Keratinocyte (primary cell): Measurements from ENCODE around the gene PIP4P1. TPM values are rescaled to one million over a fixed set of nuclear protein-coding genes. Genes with fewer than 3 reads are reported as not detected.
"Not testable (repeated sequence)": the region's sequence is repeated elsewhere in the genome, so short reads cannot be mapped to it uniquely, and the experiment has no call there.

Experiments
- DNase-seq: peaks from one replicate; pipeline ENCODE4 v3.0.0-alpha.2; 2011; ENCODE audit warnings: low read depth, missing footprints, low spot score
- FAIRE-seq: peaks from 2 replicates; lab custom pipeline; 2011; peaks lifted over from hg19 to GRCh38; lab: Jason Lieb, UNC
- H2AFZ ChIP-seq: 2 replicates; pipeline ENCODE4 v1.6.0; 2012; ENCODE audit warnings: low read length, control low read depth, inconsistent platforms; ENCODE audit not compliant: control insufficient read depth
- H3K27ac ChIP-seq: 2 replicates; pipeline ENCODE4 v1.5.1; 2011; ENCODE audit warnings: low read length; ENCODE audit not compliant: control insufficient read depth, insufficient read depth
- H3K27me3 ChIP-seq: 3 replicates; pipeline ENCODE4 v1.6.0; 2011; ENCODE audit warnings: low read length; ENCODE audit not compliant: control insufficient read depth, insufficient read depth; ENCODE audit errors: extremely low read depth
- H3K36me3 ChIP-seq, 2 experiments: 2 replicates in 1 of 2; 3 replicates in 1 of 2; pipeline ENCODE4 v1.5.1; 2011; ENCODE audit warnings: low read length in 2 of 2, mild to moderate bottlenecking in 1 of 2; ENCODE audit not compliant: control insufficient read depth in 2 of 2, insufficient read depth in 2 of 2; ENCODE audit errors: extremely low read depth in 1 of 2
- H3K4me1 ChIP-seq: 3 replicates; pipeline ENCODE4 v1.5.1; 2011; ENCODE audit warnings: low read length; ENCODE audit not compliant: control insufficient read depth, insufficient read depth; ENCODE audit errors: extremely low read depth
- H3K4me2 ChIP-seq: 3 replicates; pipeline ENCODE4 v1.6.0; 2011; ENCODE audit warnings: low read depth, low read length; ENCODE audit not compliant: control insufficient read depth, insufficient read depth; ENCODE audit errors: extremely low read depth
- H3K4me3 ChIP-seq, 3 experiments: fragments of 200-600 bp in 1 of 3; sonication (generic) in 1 of 3; 2 replicates in 2 of 3; 3 replicates in 1 of 3; pipeline ENCODE4 v1.5.1; 2011 to 2016; ENCODE audit warnings: low read length in 3 of 3, mild to moderate bottlenecking in 3 of 3, control low read depth in 2 of 3, inconsistent platforms in 1 of 3, low read depth in 1 of 3, mixed read lengths in 1 of 3, mixed run types in 1 of 3, moderate library complexity in 1 of 3; ENCODE audit not compliant: control insufficient read depth in 2 of 3, insufficient read depth in 2 of 3; ENCODE audit errors: extremely low read depth in 1 of 3
- H3K79me2 ChIP-seq: 2 replicates; pipeline ENCODE4 v1.6.0; 2012; ENCODE audit warnings: low read length; ENCODE audit not compliant: control insufficient read depth, insufficient read depth
- H3K9ac ChIP-seq: 3 replicates; pipeline ENCODE4 v1.6.0; 2011; ENCODE audit warnings: low read length; ENCODE audit not compliant: control insufficient read depth, insufficient read depth; ENCODE audit errors: extremely low read depth
- H3K9me1 ChIP-seq: 3 replicates; pipeline ENCODE4 v1.6.0; 2011; ENCODE audit warnings: low read length; ENCODE audit not compliant: control insufficient read depth, insufficient read depth; ENCODE audit errors: extremely low read depth
- H3K9me3 ChIP-seq: 2 replicates; pipeline ENCODE4 v1.5.1; 2012; ENCODE audit warnings: low read depth, low read length; ENCODE audit not compliant: control insufficient read depth
- H4K20me1 ChIP-seq: 3 replicates; pipeline ENCODE4 v1.6.0; 2011; ENCODE audit warnings: low read length; ENCODE audit not compliant: control insufficient read depth, insufficient read depth; ENCODE audit errors: extremely low read depth
- EZH2 ChIP-seq: IDR thresholded peaks from one replicate; pipeline ENCODE4 v1.6.1; 2012; ENCODE audit warnings: inconsistent platforms, mild to moderate bottlenecking, low read length, moderate library complexity
- dilution Hi-C: fragments of 300-500 bp; cut with MboI; formaldehyde crosslinking; loops from one replicate; pipeline ENCODE4 v1.7.0; 2020; ENCODE audit warnings: low sequenced_read_pairs; ENCODE audit not compliant: extremely low pct_ligation_motif_present
- polyA plus RNA-seq, 5 experiments: library from polyadenylated mRNA; depleted of rRNA in 3 of 5; stranded (reverse) in 3 of 5; stranded (forward) in 1 of 5; unstranded in 1 of 5; fragments of >200 nt; gene quantifications; 1 replicate in 1 of 5; 2 replicates in 3 of 5; 3 replicates in 1 of 5; pipeline versions ENCODE4 v1.2.1 to v1.2.3, GENCODE V29; 2011 to 2012; ENCODE audit warnings: missing spikeins in 2 of 5, low read depth in 1 of 5, low replicate concordance in 1 of 5
- TF ChIP-seq, protein P1 (sequence below), 3 experiments: IDR thresholded peaks in 1 of 3; conservative IDR thresholded peaks in 1 of 3; optimal IDR thresholded peaks in 1 of 3; 2 replicates in 2 of 3; 3 replicates in 1 of 3; pipeline versions ENCODE3 to v1.5.1; 2011; ENCODE audit warnings: low read length in 3 of 3, mild to moderate bottlenecking in 3 of 3, moderate library complexity in 2 of 3, control low read depth in 1 of 3, inconsistent platforms in 1 of 3; ENCODE audit not compliant: insufficient read depth in 2 of 3; ENCODE audit errors: extremely low read depth in 1 of 3

Gene PIP4P1
- polyA plus RNA-seq, 1 donor (not counting 4 experiments of a cell fraction or from before 2014, with no cell fraction given) = 35.6 TPM

GRCh38 chr14:20506752-20507151 lies 45.5 kb upstream of the PIP4P1 start:
- H3K4me3 ChIP-seq, H3K27me3 ChIP-seq, DNase-seq, dilution Hi-C loops, H3K4me2 ChIP-seq, H3K27ac ChIP-seq, H3K9me3 ChIP-seq, H3K4me1 ChIP-seq, H2AFZ ChIP-seq, H4K20me1 ChIP-seq, H3K9ac ChIP-seq, H3K79me2 ChIP-seq, H3K36me3 ChIP-seq, H3K9me1 ChIP-seq, FAIRE-seq: not testable (repeated sequence)

DNA sequence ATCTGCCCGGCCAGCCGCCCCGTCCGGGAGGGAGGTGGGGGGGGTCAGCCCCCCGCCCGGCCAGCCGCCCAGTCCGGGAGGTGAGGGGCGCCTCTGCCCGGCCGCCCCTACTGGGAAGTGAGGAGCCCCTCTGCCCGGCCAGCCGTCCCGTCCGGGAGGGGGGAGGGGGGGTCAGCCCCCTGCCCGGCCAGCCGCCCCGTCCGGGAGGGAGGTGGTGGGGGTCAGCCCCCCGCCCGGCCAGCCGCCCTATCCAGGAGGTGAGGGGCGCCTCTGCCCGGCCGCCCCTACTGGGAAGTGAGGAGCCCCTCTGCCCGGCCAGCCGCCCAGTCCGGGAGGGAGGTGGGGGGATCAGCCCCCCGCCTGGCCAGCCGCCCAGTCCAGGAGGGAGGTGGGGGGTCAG lies 45.0 kb upstream of the PIP4P1 start:
- H3K4me2 ChIP-seq, H3K4me1 ChIP-seq, H4K20me1 ChIP-seq, H3K79me2 ChIP-seq, H3K36me3 ChIP-seq, H3K27ac ChIP-seq, H3K9ac ChIP-seq, H3K9me3 ChIP-seq, DNase-seq, dilution Hi-C loops, FAIRE-seq, H3K4me3 ChIP-seq, H2AFZ ChIP-seq, H3K27me3 ChIP-seq, H3K9me1 ChIP-seq: not testable (repeated sequence)

GRCh38 chr14:20503898-20504297 lies 42.7 kb upstream of the PIP4P1 start:
- FAIRE-seq = no peak
- no peak overlapping the region for H2AFZ ChIP-seq
- TF ChIP-seq EZH2 = no peak
- TF ChIP-seq, protein P1, sequence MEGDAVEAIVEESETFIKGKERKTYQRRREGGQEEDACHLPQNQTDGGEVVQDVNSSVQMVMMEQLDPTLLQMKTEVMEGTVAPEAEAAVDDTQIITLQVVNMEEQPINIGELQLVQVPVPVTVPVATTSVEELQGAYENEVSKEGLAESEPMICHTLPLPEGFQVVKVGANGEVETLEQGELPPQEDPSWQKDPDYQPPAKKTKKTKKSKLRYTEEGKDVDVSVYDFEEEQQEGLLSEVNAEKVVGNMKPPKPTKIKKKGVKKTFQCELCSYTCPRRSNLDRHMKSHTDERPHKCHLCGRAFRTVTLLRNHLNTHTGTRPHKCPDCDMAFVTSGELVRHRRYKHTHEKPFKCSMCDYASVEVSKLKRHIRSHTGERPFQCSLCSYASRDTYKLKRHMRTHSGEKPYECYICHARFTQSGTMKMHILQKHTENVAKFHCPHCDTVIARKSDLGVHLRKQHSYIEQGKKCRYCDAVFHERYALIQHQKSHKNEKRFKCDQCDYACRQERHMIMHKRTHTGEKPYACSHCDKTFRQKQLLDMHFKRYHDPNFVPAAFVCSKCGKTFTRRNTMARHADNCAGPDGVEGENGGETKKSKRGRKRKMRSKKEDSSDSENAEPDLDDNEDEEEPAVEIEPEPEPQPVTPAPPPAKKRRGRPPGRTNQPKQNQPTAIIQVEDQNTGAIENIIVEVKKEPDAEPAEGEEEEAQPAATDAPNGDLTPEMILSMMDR (optimal IDR thresholded peaks at IDR 0.05 in 1 of 3, IDR thresholded peaks at IDR 0.05 in 1 of 3, conservative IDR thresholded peaks at IDR 0.05 in 1 of 3; ENCODE audit: extremely low read depth in 1 of 3, insufficient read depth in 2 of 3, low read length in 3 of 3) = no peak

More at GRCh38 chr14:20503898-20504297, 42.7 kb upstream of the PIP4P1 start:
- H3K9me1 ChIP-seq = no peaks in the 10 kb centered on the region
- H3K4me1 ChIP-seq = peaks cover 12% of the 10 kb centered on the region
- H3K36me3 ChIP-seq = no peaks in the 10 kb centered on the region
- dilution Hi-C loops = no loop called here
- DNase-seq = no peak
- no peaks in the 10 kb centered on the region for H3K79me2 ChIP-seq
- H3K4me3 ChIP-seq = no peak overlapping the region
- H3K9me3 ChIP-seq = no peaks in the 10 kb centered on the region
- H3K27me3 ChIP-seq = no peaks in the 10 kb centered on the region
- H3K4me2 ChIP-seq = no peak overlapping the region
- H3K27ac ChIP-seq = no peak overlapping the region
- no peaks in the 10 kb centered on the region for H4K20me1 ChIP-seq
- no peak overlapping the region for H3K9ac ChIP-seq
